Natural killer cell (primary cell): ENCODE data around the gene METTL26. TPM values are rescaled to one million over a fixed set of nuclear protein-coding genes. Genes with fewer than 3 reads are reported as not detected.
A peak's percentile ranks its signal among the peaks of the same experiment; 100 is the strongest.

Experiments used
- ATAC-seq, 3 donors: fragments of 150-1000 bp in 2 of 3; fragments of 200-7000 bp in 1 of 3; cut with Tn5 transposase; 1 replicate in 1 of 3; 2 replicates in 2 of 3; pipeline ENCODE4 v1.10.0; 2021; ENCODE audit warnings: mild to moderate bottlenecking in 2 of 3, moderate library complexity in 2 of 3
- DNase-seq, 2 donors: peaks; one replicate each; pipeline versions ENCODE4 v3.0.0 to v3.0.0-alpha.2; 2013 to 2021; ENCODE audit warnings: mixed read lengths in 1 of 2
- H3K27ac ChIP-seq: one replicate; pipeline ENCODE4 v1.5.1; 2013; ENCODE audit warnings: mild to moderate bottlenecking, low read length
- H3K27me3 ChIP-seq: one replicate; pipeline ENCODE4 v1.6.1; 2013; ENCODE audit warnings: low read length; ENCODE audit not compliant: control insufficient read depth, insufficient read depth
- H3K36me3 ChIP-seq: one replicate; pipeline ENCODE4 v1.6.1; 2013; ENCODE audit warnings: low read length; ENCODE audit not compliant: control insufficient read depth, insufficient read depth
- H3K4me1 ChIP-seq: one replicate; pipeline ENCODE4 v1.6.1; 2013; ENCODE audit warnings: low read length; ENCODE audit not compliant: control insufficient read depth, insufficient read depth
- H3K4me3 ChIP-seq: one replicate; pipeline ENCODE4 v1.5.1; 2013; ENCODE audit warnings: low read length
- H3K9me3 ChIP-seq: one replicate; pipeline ENCODE4 v1.6.1; 2013; ENCODE audit warnings: low read length; ENCODE audit not compliant: control insufficient read depth, insufficient read depth
- H3K27ac Mint-ChIP-seq, 2 donors: one replicate each; pipeline ENCODE4 v1.8.0; 2022; ENCODE audit warnings: mild to moderate bottlenecking in 2 of 2, mixed read lengths in 2 of 2, moderate library complexity in 1 of 2
- H3K27me3 Mint-ChIP-seq, 2 donors: one replicate each; pipeline ENCODE4 v1.8.0; 2022; ENCODE audit warnings: low read depth in 2 of 2, mixed read lengths in 2 of 2
- H3K36me3 Mint-ChIP-seq: one replicate; pipeline ENCODE4 v1.8.0; 2022; ENCODE audit warnings: mixed read lengths
- H3K4me1 Mint-ChIP-seq, 2 donors: one replicate each; pipeline ENCODE4 v1.8.0; 2022; ENCODE audit warnings: mixed read lengths in 2 of 2
- H3K4me3 Mint-ChIP-seq: one replicate; pipeline ENCODE4 v1.8.0; 2022; ENCODE audit warnings: mild to moderate bottlenecking, moderate library complexity, mixed read lengths
- H3K9me3 Mint-ChIP-seq, 2 donors: one replicate each; pipeline ENCODE4 v1.8.0; 2022; ENCODE audit warnings: mixed read lengths in 2 of 2
- CTCF ChIP-seq: fragments of 200-600 bp; IDR thresholded peaks from one replicate; pipeline ENCODE4 v1.8.0; 2022; ENCODE audit warnings: antibody characterized with exemption
- WGBS: methylation state at CpG from one replicate; pipeline ENCODE4 v1.1.7; 2013; ENCODE audit warnings: missing lambda C conversion rate; ENCODE audit not compliant: insufficient coverage; 5-methylcytosine and 5-hydroxymethylcytosine counted together
- intact Hi-C: fragments of 100-400 bp; cut with micrococcal nuclease; formaldehyde crosslinking; loops from one replicate; pipeline ENCODE4 v1.14.2; 2022
- total RNA-seq, 4 donors: library from RNA; stranded (reverse); fragments of 120-200 nt in 1 of 4; gene quantifications; one replicate each; pipeline versions ENCODE4 v1.2.3 to v1.2.4, GENCODE V29; 2013 to 2022

Gene METTL26
- total RNA-seq, 3 donors from 2014 or later (not counting 1 experiment from before 2014, with no cell fraction given): 33.7 to 36.3 (median 36.1) TPM

DNA sequence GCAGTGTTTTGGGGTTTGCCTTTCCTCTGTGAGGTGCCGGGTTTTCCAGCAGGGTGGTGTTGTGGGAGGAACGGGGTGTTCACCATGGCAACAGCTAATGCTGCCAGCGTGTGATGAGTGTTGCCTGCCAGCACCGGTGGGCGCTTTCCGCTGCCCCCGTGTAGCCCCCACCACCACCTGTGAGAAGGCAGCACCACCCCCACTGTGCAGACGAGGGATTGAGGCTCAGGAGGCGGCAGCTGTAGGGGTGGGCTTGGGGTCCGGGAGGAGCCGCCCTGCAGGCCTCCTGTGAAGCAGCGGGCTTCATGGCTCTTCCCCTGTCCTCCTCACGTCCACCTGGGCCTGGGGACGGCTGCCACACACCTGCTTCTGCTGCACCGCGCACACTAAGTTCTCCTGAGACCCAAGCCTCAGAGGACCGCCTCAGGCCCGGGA is 41.0 kb downstream of the METTL26 start:
- Mint-ChIP-seq H3K36me3 (no peaks in the 10 kb centered on the region), H3K27me3 (no peaks in the 10 kb centered on the region), H3K27ac (no peak overlapping the region), H3K4me3 (no peak overlapping the region), H3K4me1 (peaks cover 17 to 45% of the 10 kb centered on the region in 2 donors), H3K9me3 (no peaks in the 10 kb centered on the region)
- no peaks in the 10 kb centered on the region for H3K9me3 ChIP-seq
- DNase-seq (no peak), ATAC-seq (no peak)
- no peak overlapping the region for H3K27ac ChIP-seq
- no peak overlapping the region for H3K4me3 ChIP-seq
- TF ChIP-seq CTCF: no peak
- intact Hi-C loops: no loop called here
- WGBS: 87% methylated on average over 18 of the region's 18 CpGs
- H3K4me1 ChIP-seq: peaks cover 31% of the 10 kb centered on the region
- no peaks in the 10 kb centered on the region for H3K27me3 ChIP-seq
- no peaks in the 10 kb centered on the region for H3K36me3 ChIP-seq

DNA sequence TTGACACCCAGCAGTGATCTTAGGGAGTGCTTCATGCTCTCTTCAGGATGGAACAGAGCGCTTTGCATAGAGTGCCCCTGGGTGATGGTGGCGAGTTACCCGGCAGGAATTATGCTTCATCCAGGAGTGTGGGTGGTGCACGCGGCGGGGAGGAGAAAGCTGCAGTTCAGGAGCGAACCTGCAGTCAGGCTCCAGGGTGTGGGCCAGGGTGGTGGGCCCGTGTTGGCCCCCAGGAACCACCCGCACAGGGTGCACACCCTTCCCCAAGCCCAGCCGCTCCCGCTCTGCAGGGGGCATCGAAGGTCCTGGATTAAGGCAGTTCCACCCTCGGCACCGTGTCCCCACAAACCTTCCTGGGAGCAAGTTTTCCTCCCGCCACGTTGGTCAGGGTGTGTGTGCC is 42.3 kb downstream of the METTL26 start:
- Mint-ChIP-seq H3K27me3 (no peaks in the 10 kb centered on the region), H3K4me1 (peaks cover 17 to 54% of the 10 kb centered on the region in 2 donors), H3K27ac (peak overlapping the region in 1 of 2 donors; percentile 36), H3K9me3 (no peaks in the 10 kb centered on the region), H3K4me3 (no peak overlapping the region), H3K36me3 (no peaks in the 10 kb centered on the region)
- Histone ChIP-seq H3K4me3 (no peak overlapping the region), H3K9me3 (no peaks in the 10 kb centered on the region), H3K4me1 (peaks cover 31% of the 10 kb centered on the region), H3K27me3 (no peaks in the 10 kb centered on the region), H3K36me3 (no peaks in the 10 kb centered on the region), H3K27ac (no peak overlapping the region)
- intact Hi-C loops: no loop called here
- ATAC-seq (no peak), DNase-seq (no peak)
- WGBS: 88% methylated on average over 16 of the region's 16 CpGs
- no peak for TF ChIP-seq CTCF

DNA sequence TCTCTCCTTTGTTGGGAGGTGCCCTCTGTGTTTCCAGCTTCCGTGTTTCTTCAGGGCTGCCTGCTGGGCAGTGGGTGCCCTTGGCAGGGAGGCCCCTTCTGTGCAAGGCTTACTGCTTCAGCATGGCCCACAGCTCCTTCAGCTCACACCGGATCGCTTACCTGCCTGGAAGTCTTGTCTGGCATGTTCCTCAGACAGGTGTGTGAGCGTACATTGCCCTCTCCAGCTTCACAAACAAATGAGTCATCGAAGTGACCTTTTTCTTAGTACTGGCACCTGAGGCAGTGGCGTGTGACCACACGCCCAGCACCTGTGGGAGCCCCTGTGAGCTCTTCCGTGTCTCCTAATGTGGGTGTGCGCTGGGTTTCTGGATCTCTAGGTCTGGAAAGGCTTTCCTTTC is 42.7 kb downstream of the METTL26 start:
- intact Hi-C loops: no loop called here
- H3K27ac Mint-ChIP-seq: peak overlapping the region in 1 of 2 donors; percentile 36
- no peak overlapping the region for H3K4me3 ChIP-seq
- H3K9me3 Mint-ChIP-seq: no peaks in the 10 kb centered on the region
- no peak overlapping the region for H3K27ac ChIP-seq
- H3K36me3 Mint-ChIP-seq: no peaks in the 10 kb centered on the region
- H3K4me3 Mint-ChIP-seq: no peak overlapping the region
- H3K4me1 Mint-ChIP-seq: peaks cover 17 to 57% of the 10 kb centered on the region in 2 donors
- ATAC-seq (no peak), DNase-seq (no peak)
- H3K27me3 ChIP-seq: no peaks in the 10 kb centered on the region
- TF ChIP-seq CTCF: no peak
- no peaks in the 10 kb centered on the region for H3K9me3 ChIP-seq
- no peaks in the 10 kb centered on the region for H3K27me3 Mint-ChIP-seq
- WGBS: 88% methylated on average over 9 of the region's 9 CpGs
- H3K36me3 ChIP-seq: no peaks in the 10 kb centered on the region
- peaks cover 34% of the 10 kb centered on the region for H3K4me1 ChIP-seq
